ENCODE data around the gene ATG16L1.

ATG16L1 gene

GRCh38 chr2:233290051-233290845 lies 38.8 kb downstream of the ATG16L1 start:
- no peak for DNase-seq (ENCODE audit: low read depth, low spot score)

- DNase-seq (ENCODE audit: low read depth, low spot score), result no peak
Observed at GRCh38 chr2:233295891-233296290, 44.4 kb downstream of the ATG16L1 start.

GRCh38 chr2:233297076-233297475 lies 45.6 kb downstream of the ATG16L1 start:
- DNase-seq (ENCODE audit: low read depth, low spot score), result no peak

- no peak for DNase-seq (ENCODE audit: low read depth, low spot score)
Observed at GRCh38 chr2:233300401-233300800, 48.9 kb downstream of the ATG16L1 start.

GRCh38 chr2:233301248-233301647 lies 49.8 kb downstream of the ATG16L1 start:
- no peak for DNase-seq (ENCODE audit: low read depth, low spot score)

- no peak for DNase-seq (ENCODE audit: low read depth, low spot score)
Observed at GRCh38 chr2:233301811-233302210, 50.3 kb downstream of the ATG16L1 start.

- DNase-seq (ENCODE audit: low read depth, low spot score), result no peak
Observed at GRCh38 chr2:233303252-233303651, 51.8 kb downstream of the ATG16L1 start.

- DNase-seq (ENCODE audit: low read depth, low spot score), result no peak
Observed at GRCh38 chr2:233307565-233307964, 56.1 kb downstream of the ATG16L1 start, which contains the start of gene SAG. Gene SAG, plus strand, starts transcription at chr2:233307816. Its CDS starts 1,374 bp downstream, at chr2:233309190.

GRCh38 chr2:233311241-233311926 lies 59.9 kb downstream of the ATG16L1 start:
- no peak for DNase-seq (ENCODE audit: low read depth, low spot score)

GRCh38 chr2:233312874-233313273 lies 61.4 kb downstream of the ATG16L1 start:
- DNase-seq (ENCODE audit: low read depth, low spot score), result no peak

GRCh38 chr2:233314180-233314925 lies 62.9 kb downstream of the ATG16L1 start:
- DNase-seq (ENCODE audit: low read depth, low spot score), result no peak

- no peak for DNase-seq (ENCODE audit: low read depth, low spot score)
Observed at GRCh38 chr2:233317196-233317943, 65.9 kb downstream of the ATG16L1 start.

GRCh38 chr2:233319256-233319655 lies 67.8 kb downstream of the ATG16L1 start:
- no peak for DNase-seq (ENCODE audit: low read depth, low spot score)

- DNase-seq (ENCODE audit: low read depth, low spot score), result no peak
Observed at GRCh38 chr2:233320470-233320869, 69.0 kb downstream of the ATG16L1 start.

GRCh38 chr2:233321166-233321565 lies 69.7 kb downstream of the ATG16L1 start:
- DNase-seq (ENCODE audit: low read depth, low spot score), result no peak

- DNase-seq (ENCODE audit: low read depth, low spot score), result no peak
Observed at GRCh38 chr2:233323851-233324250, 72.4 kb downstream of the ATG16L1 start.

- no peak for DNase-seq (ENCODE audit: low read depth, low spot score)
Observed at GRCh38 chr2:233325256-233325655, 73.8 kb downstream of the ATG16L1 start.

GRCh38 chr2:233325814-233326213 lies 74.3 kb downstream of the ATG16L1 start:
- no peak for DNase-seq (ENCODE audit: low read depth, low spot score)

- no peak for DNase-seq (ENCODE audit: low read depth, low spot score)
Observed at GRCh38 chr2:233326500-233326899, 75.0 kb downstream of the ATG16L1 start.

- DNase-seq (ENCODE audit: low read depth, low spot score), result no peak
Observed at GRCh38 chr2:233328922-233329321, 77.4 kb downstream of the ATG16L1 start.

GRCh38 chr2:233329489-233330135 lies 78.1 kb downstream of the ATG16L1 start:
- DNase-seq (ENCODE audit: low read depth, low spot score), result no peak
